BJ (cell line): ENCODE results near the gene MUL1. TPM values are rescaled to one million over a fixed set of nuclear protein-coding genes. Genes with fewer than 3 reads are reported as not detected.

Experiments used
- CTCF ChIA-PET: fragments of 350-600 bp; formaldehyde crosslinking; extraction: SDS; loops from one replicate; lab custom pipeline; 2021; ENCODE audit warnings: antibody characterized with exemption, inconsistent platforms; lab: Yijun Ruan, JAX
- POLR2A ChIA-PET: fragments of 300-600 bp; sonication (Branson Sonifier 250); formaldehyde crosslinking; extraction: SDS; loops from one replicate; lab custom pipeline; 2021; ENCODE audit warnings: antibody characterized with exemption; lab: Charles Lee
- DNase-seq: peaks from one replicate; pipeline ENCODE4 v3.0.0-alpha.2; 2011; ENCODE audit warnings: low read depth
- H3K27me3 ChIP-seq: 2 replicates; pipeline ENCODE4 v1.6.0; 2011; ENCODE audit warnings: low read length; ENCODE audit not compliant: control insufficient read depth, insufficient read depth
- H3K36me3 ChIP-seq: 2 replicates; pipeline ENCODE4 v1.5.1; 2011; ENCODE audit warnings: low read length; ENCODE audit not compliant: control insufficient read depth, insufficient read depth
- H3K4me3 ChIP-seq: 2 replicates; pipeline ENCODE4 v1.5.1; 2011; ENCODE audit warnings: low read depth, mild to moderate bottlenecking, control low read depth, low read length
- CTCF ChIP-seq: IDR thresholded peaks from 2 replicates; pipeline ENCODE4 v1.5.1; 2011; ENCODE audit warnings: low read depth, mild to moderate bottlenecking, control low read depth, inconsistent platforms, low read length, moderate library complexity; ENCODE audit not compliant: insufficient read depth
- polyA plus RNA-seq: library from polyadenylated mRNA; depleted of rRNA; stranded (reverse); fragments of >200 nt; gene quantifications from 2 replicates; pipeline ENCODE4 v1.2.3, GENCODE V29; 2011

MUL1 gene
- polyA plus RNA-seq, 1 experiment: 46.1 TPM

GRCh38 chr1:20469406-20470076 lies 38.4 kb downstream of the MUL1 start:
- Histone ChIP-seq H3K36me3 (no peaks in the 10 kb centered on the region), H3K27me3 (peaks cover 7% of the 10 kb centered on the region; the same call in 1 of the 2 replicates), H3K4me3 (no peak overlapping the region)
- ChIA-PET CTCF (interaction anchor here (0.8 to 2.5 kb wide), 3 partner anchors 10 to 95 kb away, joined by 3 to 11 read pairs (median 4); no protein-coding TSS in a partner anchor), POLR2A (interaction anchor here (0.6 kb wide), 1 partner anchor 40 kb away, joined by 4 read pairs; no protein-coding TSS in a partner anchor)
- 0 out of 2 replicates have a peak, but pooled peaks have one; percentile 17 for TF ChIP-seq CTCF
- no peak for DNase-seq

- POLR2A ChIA-PET: no interaction called here
- H3K27me3 ChIP-seq: peaks cover 7% of the 10 kb centered on the region; the same call in 1 of the 2 replicates
- CTCF ChIA-PET: interaction anchor here (0.6 to 4.2 kb wide), 6 partner anchors 8 to 105 kb away, joined by 3 to 15 read pairs (median 4); no protein-coding TSS in a partner anchor
- DNase-seq: no peak
- no peaks in the 10 kb centered on the region for H3K36me3 ChIP-seq
- H3K4me3 ChIP-seq: no peak overlapping the region
- no peak for TF ChIP-seq CTCF
Measured at GRCh38 chr1:20466273-20466672, 41.7 kb downstream of the MUL1 start.

- Histone ChIP-seq H3K27me3 (peaks cover 7% of the 10 kb centered on the region; the same call in 1 of the 2 replicates), H3K4me3 (no peak overlapping the region), H3K36me3 (no peaks in the 10 kb centered on the region)
- no peak for DNase-seq
- CTCF ChIA-PET: interaction anchor here (1.3 to 4.2 kb wide), 4 partner anchors 9 to 104 kb away, joined by 3 to 15 read pairs (median 5); no protein-coding TSS in a partner anchor
- no peak for TF ChIP-seq CTCF
- POLR2A ChIA-PET: no interaction called here
Measured at GRCh38 chr1:20465187-20465586, 42.8 kb downstream of the MUL1 start.

- Histone ChIP-seq H3K36me3 (no peaks in the 10 kb centered on the region), H3K27me3 (peaks cover 7% of the 10 kb centered on the region; the same call in 1 of the 2 replicates), H3K4me3 (no peak overlapping the region)
- POLR2A ChIA-PET: no interaction called here
- TF ChIP-seq CTCF: no peak
- no peak for DNase-seq
- CTCF ChIA-PET: interaction anchor here (4.2 kb wide), 1 partner anchor 30 kb away, joined by 15 read pairs; no protein-coding TSS in a partner anchor
Measured at GRCh38 chr1:20463502-20463901, 44.4 kb downstream of the MUL1 start.

GRCh38 chr1:20462397-20462796 lies 45.6 kb downstream of the MUL1 start:
- TF ChIP-seq CTCF: no peak
- POLR2A ChIA-PET: no interaction called here
- CTCF ChIA-PET: interaction anchor here (1.6 kb wide), 1 partner anchor 33 kb away, joined by 9 read pairs; no protein-coding TSS in a partner anchor
- H3K36me3 ChIP-seq: no peaks in the 10 kb centered on the region
- no peak overlapping the region for H3K4me3 ChIP-seq
- DNase-seq: no peak
- peaks cover 4% of the 10 kb centered on the region; the same call in 1 of the 2 replicates for H3K27me3 ChIP-seq
